Activated CD4-positive, CD25-positive, alpha-beta regulatory T cell treated with anti-CD3 and anti-CD28 coated beads, Interleukin-2, amount 50 U/mL, for 16 hours (primary cell): ENCODE data around the gene ASPSCR1.
"Not testable (repeated sequence)": the region's sequence is repeated elsewhere in the genome, so short reads cannot be mapped to it uniquely, and the experiment has no call there.

Experiments used
- DNase-seq: peaks from one replicate; pipeline ENCODE4 v3.0.0-alpha.2; 2020; ENCODE audit warnings: low read depth, low spot score

ASPSCR1 gene

GRCh38 chr17:81981511-81981910, 4.1 kb downstream of the ASPSCR1 start:
- DNase-seq: not testable (repeated sequence)

GRCh38 chr17:81983011-81983638, 5.7 kb downstream of the ASPSCR1 start:
- DNase-seq: no peak

- no peak for DNase-seq
Measured at GRCh38 chr17:81983639-81984373, 6.4 kb downstream of the ASPSCR1 start.

- DNase-seq: no peak
Measured at GRCh38 chr17:81984773-81985410, 7.5 kb downstream of the ASPSCR1 start.

- DNase-seq: no peak
Measured at GRCh38 chr17:81986606-81987005, 9.2 kb downstream of the ASPSCR1 start.

- DNase-seq: no peak
Measured at GRCh38 chr17:81987161-81987770, 9.8 kb downstream of the ASPSCR1 start.

- no peak for DNase-seq
Measured at GRCh38 chr17:81990836-81991683, 13.6 kb downstream of the ASPSCR1 start.

- no peak for DNase-seq
Measured at GRCh38 chr17:81991684-81992305, 14.4 kb downstream of the ASPSCR1 start.

GRCh38 chr17:81992306-81993102, 15.1 kb downstream of the ASPSCR1 start:
- no peak for DNase-seq

GRCh38 chr17:81993729-81994592, 16.5 kb downstream of the ASPSCR1 start:
- DNase-seq: no peak

GRCh38 chr17:81994593-81995462, 17.4 kb downstream of the ASPSCR1 start:
- no peak for DNase-seq

- no peak for DNase-seq
Measured at GRCh38 chr17:81995463-81996231, 18.2 kb downstream of the ASPSCR1 start.

GRCh38 chr17:81996232-81996756, 18.9 kb downstream of the ASPSCR1 start:
- DNase-seq: no peak

GRCh38 chr17:81996757-81997441, 19.5 kb downstream of the ASPSCR1 start:
- DNase-seq: no peak

GRCh38 chr17:81998212-81998611, 20.8 kb downstream of the ASPSCR1 start:
- DNase-seq: no peak

- no peak for DNase-seq
Measured at GRCh38 chr17:81998691-81999438, 21.4 kb downstream of the ASPSCR1 start.
